Natural killer cell treated with Interleukin-12 subunit alpha and Interleukin-12 subunit beta and Interleukin-15 and Interleukin-18, amount 100 ng/mL, for 72 hours (primary cell): Measurements from ENCODE around the gene TANC1. TPM values are rescaled to one million over a fixed set of nuclear protein-coding genes. Genes with fewer than 3 reads are reported as not detected.
"Not testable (repeated sequence)": the region's sequence is repeated elsewhere in the genome, so short reads cannot be mapped to it uniquely, and the experiment has no call there.

ENCODE experiments used
- ATAC-seq, 2 donors: fragments of 150-1000 bp; cut with Tn5 transposase in 1 of 2; sonication (Bioruptor Pico), chemical (Tn5 transposase) in 1 of 2; 2 replicates each; pipeline ENCODE4 v1.10.0; 2021
- DNase-seq: peaks from one replicate; pipeline ENCODE4 v3.0.0; 2022; ENCODE audit warnings: low spot score
- H3K27ac Mint-ChIP-seq, 2 donors: 1 replicate in 1 of 2; 2 replicates in 1 of 2; pipeline ENCODE4 v1.8.0; 2022; ENCODE audit warnings: mixed read lengths in 2 of 2, mild to moderate bottlenecking in 1 of 2, moderate library complexity in 1 of 2
- H3K27me3 Mint-ChIP-seq, 2 donors: 1 replicate in 1 of 2; 2 replicates in 1 of 2; pipeline ENCODE4 v1.8.0; 2022; ENCODE audit warnings: mixed read lengths in 2 of 2
- H3K36me3 Mint-ChIP-seq: one replicate; pipeline ENCODE4 v1.8.0; 2022; ENCODE audit warnings: mixed read lengths
- H3K4me1 Mint-ChIP-seq, 2 donors: 1 replicate in 1 of 2; 2 replicates in 1 of 2; pipeline ENCODE4 v1.8.0; 2022; ENCODE audit warnings: low read depth in 2 of 2, mixed read lengths in 2 of 2, mild to moderate bottlenecking in 1 of 2
- H3K4me3 Mint-ChIP-seq: one replicate; pipeline ENCODE4 v1.8.0; 2022; ENCODE audit warnings: mixed read lengths
- H3K9me3 Mint-ChIP-seq: 2 replicates; pipeline ENCODE4 v1.8.0; 2022; ENCODE audit warnings: mixed read lengths
- total RNA-seq, 2 donors: library from RNA; stranded (reverse); gene quantifications; one replicate each; pipeline ENCODE4 v1.2.3, GENCODE V29; 2022

The TANC1 gene
- total RNA-seq, 2 donors from 2014 or later = 0.21 to 0.56 TPM

- DNase-seq (no peak), ATAC-seq (peak in 1 of 2 donors; percentile 50)
- Mint-ChIP-seq H3K4me3 (no peak overlapping the region), H3K27me3 (peaks cover 8 to 9% of the 10 kb centered on the region in 2 donors), H3K4me1 (no peaks in the 10 kb centered on the region), H3K36me3 (peaks cover 9% of the 10 kb centered on the region), H3K27ac (no peak overlapping the region), H3K9me3 (no peaks in the 10 kb centered on the region)
Observed at GRCh38 chr2:159034713-159035112, 66.3 kb downstream of the TANC1 start.

DNA sequence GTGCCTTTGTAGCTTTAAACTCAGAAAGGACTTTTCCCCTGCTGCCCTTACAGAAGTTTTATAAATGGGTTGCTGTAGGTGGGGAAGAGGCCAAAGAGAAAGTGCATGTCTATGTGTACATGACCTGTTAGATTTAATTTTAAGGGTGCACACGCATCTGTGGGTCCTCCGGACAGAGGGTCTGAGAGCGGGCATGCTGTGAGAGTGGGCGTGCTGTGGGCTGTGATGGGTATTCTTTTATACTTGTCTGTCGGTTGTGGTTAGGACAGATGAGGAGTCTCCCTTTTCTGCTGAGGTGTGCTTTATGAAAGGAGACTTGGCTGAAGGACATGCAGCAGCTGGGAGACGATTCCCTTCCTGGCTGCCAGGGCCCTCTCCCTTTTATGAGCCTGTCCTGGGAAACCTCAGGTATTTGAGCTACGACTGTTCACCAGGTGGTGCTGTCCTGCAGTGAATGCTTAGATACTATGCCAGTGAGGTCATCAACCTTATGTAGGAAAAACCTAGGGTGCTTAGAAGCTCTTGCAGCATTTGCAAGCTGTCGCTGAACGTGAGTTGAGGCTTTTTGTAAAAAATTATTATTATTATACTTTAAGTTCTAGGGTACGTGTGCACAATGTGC is 67.5 kb downstream of the TANC1 start:
- peaks cover 2% of the 10 kb centered on the region for H3K9me3 Mint-ChIP-seq
- no peaks in the 10 kb centered on the region for H3K4me1 Mint-ChIP-seq
- no peak overlapping the region for H3K4me3 Mint-ChIP-seq
- DNase-seq = no peak
- ATAC-seq = no peak
- peaks cover 18% of the 10 kb centered on the region in 2 donors for H3K27me3 Mint-ChIP-seq
- H3K36me3 Mint-ChIP-seq = peaks cover 9% of the 10 kb centered on the region
- H3K27ac Mint-ChIP-seq = no peak overlapping the region

- H3K27me3 Mint-ChIP-seq = peaks cover 18 to 20% of the 10 kb centered on the region in 2 donors
- H3K4me1 Mint-ChIP-seq, H3K4me3 Mint-ChIP-seq, H3K9me3 Mint-ChIP-seq, H3K36me3 Mint-ChIP-seq, DNase-seq, ATAC-seq, H3K27ac Mint-ChIP-seq: not testable (repeated sequence)
Observed at GRCh38 chr2:159036461-159036860, 68.0 kb downstream of the TANC1 start.

GRCh38 chr2:159041328-159041727 is 72.9 kb downstream of the TANC1 start:
- not testable (repeated sequence) for DNase-seq, H3K4me3 Mint-ChIP-seq, H3K9me3 Mint-ChIP-seq, H3K4me1 Mint-ChIP-seq, ATAC-seq, H3K27ac Mint-ChIP-seq, H3K36me3 Mint-ChIP-seq
- peaks cover 20 to 24% of the 10 kb centered on the region in 2 donors for H3K27me3 Mint-ChIP-seq

DNA sequence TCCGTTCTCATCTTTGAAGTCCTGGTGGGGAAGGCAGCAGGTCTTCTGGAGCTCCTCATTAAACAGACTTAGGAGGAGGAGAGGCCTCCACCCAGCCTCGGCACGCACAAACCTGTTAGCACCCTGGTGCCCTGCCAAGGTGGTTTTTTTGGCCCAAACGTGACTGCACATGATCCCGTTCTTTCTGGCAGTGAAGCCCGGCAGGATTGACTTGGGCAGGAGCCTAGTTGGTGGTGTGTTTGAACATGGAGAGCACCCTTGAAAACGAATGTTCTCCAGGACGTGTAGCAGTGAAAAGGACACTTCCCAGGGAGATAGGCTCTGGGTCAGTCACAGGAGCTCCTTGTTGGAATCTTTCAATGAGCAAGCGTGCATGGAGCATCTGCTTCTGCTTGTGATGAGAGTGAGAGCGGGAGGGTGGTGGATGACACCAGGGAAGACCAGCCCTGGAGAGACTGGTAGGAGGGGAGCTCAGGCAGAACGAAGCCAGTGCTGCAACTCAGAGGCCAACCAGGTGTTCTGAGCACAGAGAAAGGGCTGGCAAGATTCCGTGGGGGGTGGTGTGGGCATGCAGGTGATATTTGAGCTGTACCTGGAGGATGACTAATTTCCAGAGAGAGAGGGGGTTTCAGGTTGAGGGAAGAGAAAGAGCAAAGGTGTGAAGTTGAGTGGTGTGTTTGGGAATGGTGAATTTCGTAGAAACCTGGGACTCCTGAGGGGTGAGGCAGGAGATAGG is 73.8 kb downstream of the TANC1 start:
- no peak overlapping the region for H3K4me3 Mint-ChIP-seq
- peaks cover 2% of the 10 kb centered on the region for H3K9me3 Mint-ChIP-seq
- H3K4me1 Mint-ChIP-seq = no peaks in the 10 kb centered on the region
- peaks cover 9% of the 10 kb centered on the region for H3K36me3 Mint-ChIP-seq
- no peak for ATAC-seq
- H3K27me3 Mint-ChIP-seq = peaks cover 24 to 26% of the 10 kb centered on the region in 2 donors
- no peak overlapping the region for H3K27ac Mint-ChIP-seq
- DNase-seq = no peak

- Mint-ChIP-seq H3K4me1 (no peaks in the 10 kb centered on the region), H3K27me3 (peaks cover 20 to 26% of the 10 kb centered on the region in 2 donors), H3K27ac (no peak overlapping the region), H3K9me3 (peaks cover 2% of the 10 kb centered on the region), H3K4me3 (no peak overlapping the region), H3K36me3 (no peaks in the 10 kb centered on the region)
- DNase-seq = no peak
- no peak for ATAC-seq
Observed at GRCh38 chr2:159043710-159044109, 75.3 kb downstream of the TANC1 start.

- Mint-ChIP-seq H3K4me1 (no peaks in the 10 kb centered on the region), H3K27ac (no peak overlapping the region), H3K36me3 (no peaks in the 10 kb centered on the region), H3K27me3 (peaks cover 15 to 25% of the 10 kb centered on the region in 2 donors), H3K4me3 (no peak overlapping the region), H3K9me3 (peaks cover 2% of the 10 kb centered on the region)
- ATAC-seq (no peak), DNase-seq (no peak)
Observed at GRCh38 chr2:159044804-159045286, 76.4 kb downstream of the TANC1 start.

DNA sequence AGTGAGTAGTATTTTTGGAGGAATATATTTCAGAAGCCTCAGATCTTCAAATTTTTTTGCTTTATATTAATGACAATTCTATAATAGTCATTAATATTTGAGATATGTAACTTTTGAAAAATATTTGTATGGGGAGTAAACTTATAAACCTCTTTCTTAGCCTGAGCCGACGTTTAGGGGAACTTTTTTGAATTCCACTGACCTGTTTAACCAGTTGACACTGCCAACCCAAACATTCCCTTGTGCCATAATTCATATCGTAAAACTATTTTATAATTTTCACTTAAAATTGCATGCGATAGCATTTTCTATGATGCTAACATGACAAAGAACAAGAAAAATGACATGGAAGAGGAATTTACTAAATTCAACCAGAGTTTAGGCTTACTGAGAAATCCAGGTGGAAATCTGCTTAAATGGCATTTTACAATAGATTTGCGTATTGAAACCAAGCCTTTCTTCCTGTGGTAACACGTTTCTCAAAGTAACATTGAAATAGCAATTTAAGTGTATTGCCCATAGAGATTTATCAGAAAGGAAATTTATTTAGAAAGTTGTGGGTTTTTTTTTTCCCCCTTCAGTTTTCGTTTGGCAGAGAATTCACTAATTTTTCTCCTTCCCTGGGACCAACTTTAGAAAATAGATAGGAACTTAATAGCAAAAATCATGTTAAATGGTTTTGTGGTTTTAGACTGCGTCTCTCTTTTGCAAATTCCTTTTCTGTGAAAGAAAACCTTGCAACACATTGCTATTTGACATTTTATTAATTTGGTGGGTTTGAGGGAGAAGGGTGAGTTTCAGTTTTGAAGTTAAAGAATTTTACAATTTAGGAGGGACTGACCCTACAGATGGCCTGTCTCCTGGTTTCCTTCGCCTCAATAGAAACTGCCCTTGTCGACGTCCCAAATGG is 77.4 kb downstream of the TANC1 start:
- Mint-ChIP-seq H3K4me3 (no peak overlapping the region), H3K4me1 (no peaks in the 10 kb centered on the region), H3K27me3 (peaks cover 7 to 17% of the 10 kb centered on the region in 2 donors), H3K36me3 (no peaks in the 10 kb centered on the region), H3K9me3 (no peaks in the 10 kb centered on the region), H3K27ac (no peak overlapping the region)
- DNase-seq (no peak), ATAC-seq (no peak)

DNA sequence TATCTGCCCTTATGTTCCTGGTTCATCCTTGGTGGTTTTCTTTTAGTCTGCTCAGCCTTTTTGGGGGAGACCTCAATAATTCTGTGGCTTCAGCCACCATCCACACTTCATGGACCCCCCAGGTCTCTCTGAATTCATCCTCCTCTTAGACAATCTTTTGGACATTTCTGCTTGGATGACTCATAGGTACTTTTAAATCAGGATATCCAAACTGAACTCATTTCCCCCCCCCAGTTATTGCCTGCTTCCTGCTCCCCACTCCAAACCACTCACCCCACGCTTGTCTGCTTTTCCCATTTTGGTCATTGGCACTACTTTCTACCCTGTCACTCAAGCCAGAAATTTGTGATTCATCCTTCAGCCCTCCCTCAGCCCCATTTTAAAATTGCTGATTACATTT is 78.5 kb downstream of the TANC1 start:
- ATAC-seq = no peak
- Mint-ChIP-seq H3K27ac (no peak overlapping the region), H3K36me3 (no peaks in the 10 kb centered on the region), H3K27me3 (peaks cover 7 to 14% of the 10 kb centered on the region in 2 donors), H3K9me3 (no peaks in the 10 kb centered on the region), H3K4me1 (no peaks in the 10 kb centered on the region), H3K4me3 (no peak overlapping the region)
- no peak for DNase-seq

GRCh38 chr2:159050426-159050825 is 82.0 kb downstream of the TANC1 start:
- no peak overlapping the region for H3K4me3 Mint-ChIP-seq
- DNase-seq (no peak), ATAC-seq (no peak)
- no peaks in the 10 kb centered on the region for H3K9me3 Mint-ChIP-seq
- no peaks in the 10 kb centered on the region for H3K36me3 Mint-ChIP-seq
- peaks cover 0 to 14% of the 10 kb centered on the region in 2 donors for H3K27me3 Mint-ChIP-seq
- H3K27ac Mint-ChIP-seq = no peak overlapping the region
- no peaks in the 10 kb centered on the region for H3K4me1 Mint-ChIP-seq

- no peaks in the 10 kb centered on the region for H3K9me3 Mint-ChIP-seq
- H3K27ac Mint-ChIP-seq = no peak overlapping the region
- peaks cover 0 to 14% of the 10 kb centered on the region in 2 donors for H3K27me3 Mint-ChIP-seq
- DNase-seq (no peak), ATAC-seq (no peak)
- H3K4me3 Mint-ChIP-seq = no peak overlapping the region
- H3K4me1 Mint-ChIP-seq = no peaks in the 10 kb centered on the region
- H3K36me3 Mint-ChIP-seq = no peaks in the 10 kb centered on the region
Observed at GRCh38 chr2:159051133-159051532, 82.7 kb downstream of the TANC1 start.

- H3K4me1 Mint-ChIP-seq = no peaks in the 10 kb centered on the region
- H3K27ac Mint-ChIP-seq = no peak overlapping the region
- no peak overlapping the region for H3K4me3 Mint-ChIP-seq
- no peaks in the 10 kb centered on the region for H3K36me3 Mint-ChIP-seq
- H3K27me3 Mint-ChIP-seq = peaks cover 0 to 12% of the 10 kb centered on the region in 2 donors
- no peak for ATAC-seq
- DNase-seq = no peak
- no peaks in the 10 kb centered on the region for H3K9me3 Mint-ChIP-seq
Observed at GRCh38 chr2:159051661-159052060, 83.2 kb downstream of the TANC1 start.

DNA sequence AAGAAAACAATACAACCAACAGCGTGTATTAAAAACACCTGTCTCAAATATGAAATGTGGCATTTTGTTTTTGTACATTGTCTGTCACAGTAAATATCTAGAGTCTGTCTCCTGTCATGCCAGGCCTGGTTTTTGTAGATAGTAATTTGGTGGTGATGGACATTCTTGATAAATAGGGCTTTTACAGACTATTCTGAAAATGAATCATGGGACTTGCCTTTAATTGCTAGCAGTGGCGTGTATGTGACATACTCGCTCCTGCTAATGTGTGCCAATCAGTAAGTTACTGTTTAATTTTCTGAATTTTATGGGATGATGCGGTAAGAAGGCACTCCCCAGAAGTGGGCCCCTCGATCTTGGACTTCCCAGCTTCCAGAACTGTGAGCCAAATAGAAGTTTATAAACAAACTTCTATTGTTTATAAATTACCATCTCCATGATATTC is 83.7 kb downstream of the TANC1 start:
- no peaks in the 10 kb centered on the region for H3K36me3 Mint-ChIP-seq
- no peak overlapping the region for H3K4me3 Mint-ChIP-seq
- no peaks in the 10 kb centered on the region for H3K4me1 Mint-ChIP-seq
- H3K27me3 Mint-ChIP-seq = peaks cover 0 to 7% of the 10 kb centered on the region in 2 donors
- ATAC-seq = no peak
- no peaks in the 10 kb centered on the region for H3K9me3 Mint-ChIP-seq
- H3K27ac Mint-ChIP-seq = no peak overlapping the region
- DNase-seq = no peak
